WTC11 (cell line): Measurements from ENCODE around the gene ZNF605. TPM values are rescaled to one million over a fixed set of nuclear protein-coding genes. Genes with fewer than 3 reads are reported as not detected.
A peak's percentile ranks its signal among the peaks of the same experiment; 100 is the strongest.

ENCODE experiments used
- ATAC-seq: fragments of 200-7000 bp; cut with Tn5 transposase; 2 replicates; pipeline ENCODE4 v1.10.0; 2021; ENCODE audit warnings: mild to moderate bottlenecking, moderate library complexity
- CTCF ChIA-PET: fragments of 300-600 bp; sonication (Branson Sonifier 250); formaldehyde crosslinking; loops from one replicate; lab custom pipeline; 2021; ENCODE audit warnings: antibody characterized with exemption; lab: Charles Lee
- POLR2A ChIA-PET: fragments of 350-600 bp; sonication (Branson Sonifier 250); formaldehyde crosslinking; loops from one replicate; lab custom pipeline; 2021; ENCODE audit warnings: antibody characterized with exemption; lab: Charles Lee
- DNase-seq: peaks from one replicate; pipeline ENCODE4 v3.0.0; 2021; ENCODE audit warnings: low spot score
- H3K27ac Mint-ChIP-seq: 2 replicates; pipeline ENCODE4 v1.8.0; 2021; ENCODE audit warnings: mixed read lengths
- H3K27me3 Mint-ChIP-seq: 2 replicates; pipeline ENCODE4 v1.8.0; 2021; ENCODE audit warnings: low read depth, mild to moderate bottlenecking, moderate library complexity, mixed read lengths
- H3K36me3 Mint-ChIP-seq: 2 replicates; pipeline ENCODE4 v1.8.0; 2021; ENCODE audit warnings: mixed read lengths
- H3K4me1 Mint-ChIP-seq: 2 replicates; pipeline ENCODE4 v1.8.0; 2022; ENCODE audit warnings: mixed read lengths
- H3K4me3 Mint-ChIP-seq: 2 replicates; pipeline ENCODE4 v1.8.0; 2021; ENCODE audit warnings: mild to moderate bottlenecking, moderate library complexity, mixed read lengths
- H3K9me3 Mint-ChIP-seq: 2 replicates; pipeline ENCODE4 v1.8.0; 2021; ENCODE audit warnings: mixed read lengths
- ATF1 ChIP-seq: sonication (generic); formaldehyde crosslinking; IDR thresholded peaks from 2 replicates; pipeline ENCODE4 v1.8.1; 2023; ENCODE audit warnings: mild to moderate bottlenecking, moderate library complexity, missing genetic modification reagents
- ATF6 ChIP-seq: sonication (generic); formaldehyde crosslinking; IDR thresholded peaks from 2 replicates; pipeline ENCODE4 v1.8.1; 2023; ENCODE audit warnings: mild to moderate bottlenecking, missing genetic modification reagents
- ELF4 ChIP-seq: sonication (generic); formaldehyde crosslinking; IDR thresholded peaks from 2 replicates; pipeline ENCODE4 v1.8.1; 2022; ENCODE audit warnings: low read depth, mild to moderate bottlenecking, moderate library complexity, missing genetic modification reagents
- ETV6 ChIP-seq: sonication (generic); formaldehyde crosslinking; IDR thresholded peaks from 2 replicates; pipeline ENCODE4 v1.8.1; 2022; ENCODE audit warnings: mild to moderate bottlenecking, missing genetic modification reagents
- GABPB1 ChIP-seq: sonication (generic); formaldehyde crosslinking; IDR thresholded peaks from 2 replicates; pipeline ENCODE4 v1.8.1; 2023; ENCODE audit warnings: mild to moderate bottlenecking, missing genetic modification reagents
- GRHL2 ChIP-seq: fragments of 250-450 bp; sonication (Bioruptor Pico); IDR thresholded peaks from 2 replicates; pipeline ENCODE4 v1.8.0; 2022; ENCODE audit warnings: mild to moderate bottlenecking, moderate library complexity; ENCODE audit not compliant: insufficient replicate concordance, severe bottlenecking
- HMGXB4 ChIP-seq: sonication (generic); formaldehyde crosslinking; IDR thresholded peaks from 2 replicates; pipeline ENCODE4 v1.8.1; 2023; ENCODE audit warnings: mild to moderate bottlenecking, moderate library complexity, missing genetic modification reagents
- JAZF1 ChIP-seq: fragments of 250-450 bp; sonication (Bioruptor Pico); IDR thresholded peaks from 2 replicates; pipeline ENCODE4 v1.9.0; 2021; ENCODE audit warnings: moderate library complexity, mild to moderate bottlenecking, inconsistent platforms
- KAT7 ChIP-seq: sonication (generic); formaldehyde crosslinking; IDR thresholded peaks from 2 replicates; pipeline ENCODE4 v1.8.1; 2023; ENCODE audit warnings: missing genetic modification reagents, mild to moderate bottlenecking, borderline replicate concordance
- NFATC4 ChIP-seq: fragments of 250-450 bp; sonication (Bioruptor Pico); IDR thresholded peaks from 2 replicates; pipeline ENCODE4 v1.9.0; 2021; ENCODE audit warnings: mild to moderate bottlenecking
- PRDM15 ChIP-seq: sonication (generic); formaldehyde crosslinking; IDR thresholded peaks from 2 replicates; pipeline ENCODE4 v1.8.0; 2022; ENCODE audit warnings: missing genetic modification reagents
- SP1 ChIP-seq: sonication (generic); formaldehyde crosslinking; conservative IDR thresholded peaks from 2 replicates; pipeline ENCODE4 v1.8.1; 2022; ENCODE audit warnings: missing genetic modification reagents
- TEAD1 ChIP-seq: sonication (generic); formaldehyde crosslinking; IDR thresholded peaks from 2 replicates; pipeline ENCODE4 v1.8.0; 2022; ENCODE audit warnings: mild to moderate bottlenecking, missing genetic modification reagents
- ZBTB21 ChIP-seq: sonication (generic); formaldehyde crosslinking; IDR thresholded peaks from 2 replicates; pipeline ENCODE4 v1.8.1; 2023; ENCODE audit warnings: mild to moderate bottlenecking, missing genetic modification reagents, borderline replicate concordance
- ZNF219 ChIP-seq: sonication (generic); formaldehyde crosslinking; IDR thresholded peaks from 2 replicates; pipeline ENCODE4 v1.8.0; 2023; ENCODE audit warnings: missing genetic modification reagents, mild to moderate bottlenecking, borderline replicate concordance
- ZNF416 ChIP-seq: fragments of 250-450 bp; sonication (Bioruptor Pico); IDR thresholded peaks from 2 replicates; pipeline ENCODE4 v1.9.0; 2021; ENCODE audit warnings: mild to moderate bottlenecking, inconsistent platforms
- ZNF423 ChIP-seq: fragments of 250-450 bp; sonication (Bioruptor Pico); IDR thresholded peaks from 2 replicates; pipeline ENCODE4 v2.1.2; 2022; ENCODE audit warnings: mild to moderate bottlenecking, moderate library complexity
- ZNF512 ChIP-seq: sonication (generic); formaldehyde crosslinking; IDR thresholded peaks from 2 replicates; pipeline ENCODE4 v1.8.1; 2022; ENCODE audit warnings: missing genetic modification reagents, borderline replicate concordance
- ZSCAN18 ChIP-seq: fragments of 250-450 bp; sonication (Bioruptor Pico); IDR thresholded peaks from 2 replicates; pipeline ENCODE4 v2.1.2; 2022; ENCODE audit warnings: mild to moderate bottlenecking, moderate library complexity
- total RNA-seq: library from RNA; stranded (reverse); gene quantifications from 3 replicates; pipeline ENCODE4 v1.2.3, GENCODE V29; 2021

Gene ZNF605
- total RNA-seq, 1 experiment from 2014 or later, result 21.1 TPM

- no peak for TF ChIP-seq GABPB1 (CRISPR knock-in tag)
- no peak for TF ChIP-seq ATF6 (CRISPR knock-in tag)
- TF ChIP-seq KAT7 (CRISPR knock-in tag), result no peak
Measured at GRCh38 chr12:132918680-132919079, 37.4 kb downstream of the ZNF605 start (continued).

GRCh38 chr12:132909030-132909368, 47.1 kb downstream of the ZNF605 start:
- Mint-ChIP-seq H3K27me3 (peaks cover 52% of the 10 kb centered on the region), H3K4me3 (peak overlapping the region; percentile 82), H3K27ac (no peak overlapping the region), H3K36me3 (peaks cover 12% of the 10 kb centered on the region), H3K4me1 (peaks cover 5% of the 10 kb centered on the region; the same call in 1 of the 2 replicates), H3K9me3 (peaks cover 28% of the 10 kb centered on the region)
- DNase-seq (no peak), ATAC-seq (peak; percentile 1)
- no peak for TF ChIP-seq ATF6 (CRISPR knock-in tag)
- TF ChIP-seq ZNF423 (CRISPR knock-in tag), result no peak
- no peak for TF ChIP-seq JAZF1 (CRISPR knock-in tag)
- TF ChIP-seq ZNF512 (CRISPR knock-in tag), result no peak
- TF ChIP-seq ZSCAN18 (CRISPR knock-in tag), result no peak
- no peak for TF ChIP-seq ELF4 (CRISPR knock-in tag)
- no peak for TF ChIP-seq GRHL2 (CRISPR knock-in tag)
- no peak for TF ChIP-seq SP1 (CRISPR knock-in tag)
- TF ChIP-seq ETV6, result no peak
- TF ChIP-seq ZNF219 (CRISPR knock-in tag), result no peak
- TF ChIP-seq ZNF416 (CRISPR knock-in tag), result no peak
- TF ChIP-seq KAT7 (CRISPR knock-in tag), result no peak
- POLR2A ChIA-PET, result interaction anchor here (0.5 to 1.4 kb wide), 2 partner anchors 15 to 28 kb away, joined by 3 read pairs; no protein-coding TSS in a partner anchor
- CTCF ChIA-PET, result interaction anchor here (1.0 to 1.4 kb wide), 3 partner anchors 12 to 141 kb away, joined by 3 read pairs; no protein-coding TSS in a partner anchor

GRCh38 chr12:132908145-132909029, 47.7 kb downstream of the ZNF605 start:
- DNase-seq, result peak; percentile 99
- ChIA-PET POLR2A (interaction anchor here (1.4 kb wide), 1 partner anchor 15 kb away, joined by 3 read pairs; no protein-coding TSS in a partner anchor), CTCF (interaction anchor here (0.6 to 1.4 kb wide), 4 partner anchors 13 to 153 kb away, joined by 3 read pairs; no protein-coding TSS in a partner anchor)
- Mint-ChIP-seq H3K9me3 (peaks cover 23% of the 10 kb centered on the region), H3K4me3 (peak overlapping the region; percentile 82), H3K4me1 (peaks cover 6% of the 10 kb centered on the region), H3K36me3 (peaks cover 7% of the 10 kb centered on the region), H3K27ac (peak overlapping the region; percentile 88), H3K27me3 (peaks cover 52% of the 10 kb centered on the region)
- peak; percentile 94 for ATAC-seq
- TF ChIP-seq NFATC4 (CRISPR knock-in tag) (no peak), TEAD1 (CRISPR knock-in tag) (0 out of 2 replicates have a peak, but pooled peaks have one; percentile 48), ZBTB21 (CRISPR knock-in tag) (peak; percentile 66; the same call in 1 of the 2 replicates), HMGXB4 (CRISPR knock-in tag) (peak; percentile 38), PRDM15 (no peak), ATF1 (CRISPR knock-in tag) (no peak)
